Measurements from ENCODE around the gene DAGLB.
"Not testable (repeated sequence)": the region's sequence is repeated elsewhere in the genome, so short reads cannot be mapped to it uniquely, and the experiment has no call there.

Gene DAGLB

DNA sequence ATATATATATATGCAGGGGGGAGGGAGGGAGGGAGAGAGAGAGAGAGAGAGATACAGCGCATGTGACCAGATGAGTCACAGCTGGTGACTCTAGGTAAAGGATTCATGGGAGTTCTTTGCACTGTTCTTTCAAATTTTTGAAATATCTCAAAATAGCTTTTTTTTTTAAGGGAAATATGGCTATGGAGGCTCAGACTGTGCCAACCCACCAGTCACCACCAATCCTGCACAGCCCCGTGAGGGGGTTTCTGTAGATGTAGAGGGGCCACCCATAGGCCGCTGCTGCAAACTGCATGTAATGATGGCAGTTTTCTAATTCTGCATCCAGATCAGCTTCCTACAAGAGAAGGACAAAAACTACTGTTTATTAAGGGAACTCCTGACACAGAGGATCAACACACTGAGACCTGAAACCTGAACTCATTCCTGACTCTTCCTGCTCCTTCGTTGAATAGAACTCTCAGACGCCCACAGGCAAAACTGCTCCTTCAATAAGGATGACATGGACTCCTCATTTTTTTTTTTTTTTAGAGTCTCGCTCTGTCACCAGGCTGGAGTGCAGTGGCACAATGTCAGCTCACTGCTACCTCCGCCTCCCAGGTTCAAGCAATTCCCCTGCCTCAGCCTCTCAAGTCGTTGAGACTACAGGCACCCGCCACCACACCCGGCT, 17.3 kb downstream of the DAGLB start:
- peak in 1 of 51 donors; percentile 19 for DNase-seq

DNA sequence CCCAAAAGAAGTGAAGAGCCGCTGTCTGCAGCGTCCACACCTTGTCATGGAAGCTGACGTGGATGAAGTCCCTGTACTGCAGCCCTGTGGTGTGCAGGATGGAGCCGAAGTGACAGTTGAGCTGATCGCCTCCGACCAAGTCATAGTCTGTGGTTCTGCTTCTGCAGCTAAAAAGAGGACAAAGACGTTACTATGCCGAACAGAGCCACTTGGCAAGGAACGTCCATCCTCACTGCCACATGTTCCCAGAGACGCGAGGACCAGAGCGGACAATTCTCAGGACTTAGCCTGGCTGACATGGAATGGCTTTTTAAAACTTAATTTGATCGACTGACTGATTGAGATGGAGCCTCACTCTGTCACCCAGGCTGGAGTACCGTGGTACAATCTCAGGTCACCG, 21.8 kb downstream of the DAGLB start:
- DNase-seq, result peak in 7 of 51 donors; percentile 5 to 51 (median 26)

GRCh38 chr7:6423942-6424701, 23.6 kb downstream of the DAGLB start:
- DNase-seq, result peak in 5 of 51 donors; percentile 20 to 51 (median 32)

DNA sequence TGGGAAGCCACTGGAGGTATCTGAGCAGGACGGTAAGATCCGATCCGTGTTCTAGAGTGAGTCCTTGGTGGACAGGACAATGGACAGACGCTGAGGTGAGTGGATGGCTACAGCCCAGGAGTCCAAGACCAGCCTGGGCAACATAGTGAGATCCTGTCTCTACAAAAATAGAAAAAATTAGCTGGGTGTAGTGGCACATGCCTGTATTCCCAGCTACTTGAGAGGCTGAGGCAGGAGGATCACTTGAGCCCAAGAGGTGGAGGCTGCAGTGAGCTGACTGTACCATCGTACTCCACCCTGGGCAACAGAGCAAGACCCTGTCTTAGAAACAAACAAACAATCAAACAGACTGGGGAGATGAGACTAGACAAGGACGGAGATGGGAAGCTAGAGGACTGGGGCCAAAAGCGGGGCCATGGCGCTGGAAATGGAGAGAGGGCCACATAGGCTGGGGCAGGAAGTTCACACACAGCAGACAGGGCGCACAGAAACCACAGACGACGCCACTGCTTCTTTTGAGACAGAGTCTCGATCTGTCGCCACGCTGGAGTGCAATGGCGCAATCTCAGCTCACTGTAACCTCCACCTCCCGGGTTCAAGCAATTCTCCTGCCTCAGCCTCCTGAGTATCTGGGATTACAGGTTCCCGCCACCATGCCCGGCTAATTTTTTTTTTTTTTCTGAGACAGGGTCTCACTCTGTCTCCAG, 24.7 kb downstream of the DAGLB start:
- DNase-seq, result peak in 3 of 51 donors; percentile 10 to 19 (median 13)

GRCh38 chr7:6422095-6422494, 25.7 kb downstream of the DAGLB start:
- DNase-seq, result no peak

GRCh38 chr7:6420680-6421079, 27.1 kb downstream of the DAGLB start:
- peak in 1 of 51 donors; percentile 22 for DNase-seq

GRCh38 chr7:6419310-6419773, 28.4 kb downstream of the DAGLB start:
- peak in 27 of 51 donors; percentile 11 to 65 (median 33) for DNase-seq

- DNase-seq, result no peak
Measured at GRCh38 chr7:6417408-6417807, 30.3 kb downstream of the DAGLB start.

DNA sequence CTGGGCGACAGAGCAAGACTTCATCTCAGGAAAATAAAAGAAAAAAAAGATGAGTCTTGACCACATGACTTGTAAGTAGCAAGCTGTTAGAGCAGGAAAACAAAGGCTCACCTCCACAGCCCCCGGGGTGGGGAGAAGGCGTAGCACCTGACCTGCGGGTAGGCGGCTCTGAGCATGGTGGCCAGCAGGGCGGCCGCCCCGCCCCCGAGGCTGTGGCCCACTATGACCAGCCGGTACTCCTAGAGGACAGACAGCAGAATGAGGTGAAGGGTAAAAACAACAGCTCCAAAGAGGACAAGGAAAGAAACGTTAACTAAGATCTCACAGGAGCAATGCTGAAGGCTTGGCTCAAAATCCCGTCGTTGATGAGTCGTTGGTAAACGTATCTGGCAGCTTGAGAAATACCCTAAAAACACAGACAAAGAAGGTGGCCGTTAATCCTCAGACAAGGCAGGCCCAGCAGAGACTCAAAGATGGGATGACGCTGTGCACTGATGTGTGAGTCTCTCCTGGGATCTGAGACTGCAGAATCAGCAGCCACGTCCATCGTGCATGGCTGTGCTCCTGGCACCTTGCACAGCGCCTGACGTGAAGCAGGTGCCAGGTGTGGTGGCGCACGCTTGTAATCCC, 31.1 kb downstream of the DAGLB start:
- DNase-seq, result no peak

GRCh38 chr7:6413637-6414036, 34.1 kb downstream of the DAGLB start:
- no peak for DNase-seq

- DNase-seq, result no peak
Measured at GRCh38 chr7:6409944-6410693, 37.6 kb downstream of the DAGLB start.

DNA sequence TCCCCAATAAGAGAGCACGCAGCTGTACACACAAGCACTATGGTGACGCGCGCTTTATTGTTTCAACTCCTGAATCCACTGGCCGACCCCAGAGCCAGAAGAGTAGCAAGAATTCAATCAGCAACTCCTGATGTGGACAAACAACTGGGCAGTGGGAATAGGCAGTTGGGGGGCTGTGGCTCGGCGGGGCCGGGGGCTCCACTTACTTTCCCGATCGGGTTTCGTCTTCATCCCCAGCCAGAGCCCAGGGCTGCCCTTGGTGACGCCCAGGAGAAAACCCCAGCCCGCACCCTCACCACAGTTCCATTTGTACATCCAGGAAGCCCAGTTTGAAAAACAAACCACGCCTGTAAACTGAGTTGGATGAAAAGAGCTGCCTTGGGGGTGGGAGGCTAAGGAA, 38.7 kb downstream of the DAGLB start:
- no peak for DNase-seq

DNA sequence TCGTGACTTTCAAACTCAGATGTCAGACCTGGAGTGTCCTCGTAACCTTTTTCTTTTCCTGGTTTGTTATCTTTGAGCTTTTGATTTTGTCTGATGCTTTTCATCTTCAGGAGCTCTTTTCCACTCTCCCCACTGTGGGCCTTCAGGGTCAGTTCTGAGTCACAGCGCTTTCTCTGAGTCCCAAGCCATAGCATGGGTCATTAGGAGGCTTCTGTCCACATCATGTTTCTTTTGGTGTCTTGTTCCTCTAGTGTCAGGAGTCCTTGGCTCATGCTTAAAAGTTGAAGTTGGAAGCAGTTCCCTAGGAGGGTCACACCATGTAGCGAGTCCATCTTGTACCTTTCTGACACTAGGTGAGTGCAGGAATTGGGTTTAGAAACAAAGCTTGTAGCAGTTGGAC, 40.3 kb downstream of the DAGLB start:
- no peak for DNase-seq

- no peak for DNase-seq
Measured at GRCh38 chr7:6406121-6406520, 41.6 kb downstream of the DAGLB start.

DNA sequence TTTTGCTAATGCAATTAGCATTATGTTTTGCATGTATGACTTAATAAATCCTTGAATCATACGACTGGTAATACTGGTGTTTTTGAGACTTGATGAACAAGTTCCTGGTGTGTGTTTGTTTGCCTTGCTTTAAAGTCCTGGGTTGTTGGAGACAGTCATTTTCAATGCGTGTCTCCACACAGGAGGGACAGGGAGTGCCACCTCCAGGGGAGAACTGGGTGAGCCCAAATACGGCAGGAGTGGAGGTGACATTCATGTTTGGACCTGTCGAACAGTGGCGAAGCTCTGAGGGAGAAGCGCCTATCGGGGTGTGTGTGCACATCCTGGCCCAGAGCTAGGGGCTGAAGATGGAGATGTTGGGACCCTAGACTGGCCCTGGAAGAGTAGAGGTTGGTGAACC, 43.8 kb downstream of the DAGLB start:
- DNase-seq, result no peak

GRCh38 chr7:6402741-6403140, 45.0 kb downstream of the DAGLB start:
- DNase-seq, result peak in 1 of 51 donors; percentile 14

DNA sequence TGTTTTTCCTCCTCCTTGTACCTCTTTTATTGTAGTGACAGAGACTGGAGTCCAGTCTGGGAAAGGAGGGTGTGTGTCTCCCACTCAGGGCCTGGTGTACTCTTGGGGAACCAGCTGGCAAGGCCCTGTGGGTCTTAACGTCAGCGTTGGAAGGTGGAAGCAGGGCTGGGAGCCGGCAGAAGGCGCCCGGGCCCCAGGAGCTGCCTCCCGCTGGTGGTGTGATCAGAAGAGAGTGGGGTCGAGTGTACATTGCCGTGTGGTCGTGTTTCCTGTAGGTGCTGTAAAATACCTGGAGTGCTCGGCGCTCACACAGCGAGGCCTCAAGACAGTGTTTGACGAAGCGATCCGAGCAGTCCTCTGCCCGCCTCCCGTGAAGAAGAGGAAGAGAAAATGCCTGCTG, 45.7 kb downstream of the DAGLB start:
- DNase-seq, result no peak

GRCh38 chr7:6401536-6401935, 46.2 kb downstream of the DAGLB start:
- no peak for DNase-seq

- DNase-seq, result not testable (repeated sequence)
Measured at GRCh38 chr7:6400243-6401105, 47.3 kb downstream of the DAGLB start.

- no peak for DNase-seq
Measured at GRCh38 chr7:6399351-6399750, 48.4 kb downstream of the DAGLB start.

Measured in hypothalamus (tissue), 51 donors.